ENCODE data around the gene NANOG. TPM values are rescaled to one million over a fixed set of nuclear protein-coding genes. Genes with fewer than 3 reads are reported as not detected.

The NANOG gene
- total and polyA plus RNA-seq, 2 experiments from 2014 or later: 48.5 to 134 TPM

DNA sequence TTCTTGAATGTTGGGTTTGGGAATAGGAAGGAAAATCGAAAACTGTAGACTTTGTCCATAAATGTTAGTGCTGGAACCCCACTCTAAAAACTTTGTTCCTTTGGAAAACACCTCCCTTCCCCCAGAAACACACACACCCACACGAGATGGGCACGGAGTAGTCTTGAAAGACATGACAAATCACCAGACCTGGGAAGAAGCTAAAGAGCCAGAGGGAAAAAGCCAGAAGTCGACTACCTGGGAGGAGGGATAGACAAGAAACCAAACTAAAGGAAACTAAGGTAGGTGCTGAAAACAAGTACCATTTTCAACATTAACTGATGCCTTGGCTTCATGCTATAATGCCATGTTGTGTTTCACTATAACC, 925 bp upstream of the NANOG start:
- Mint-ChIP-seq H3K27ac (peak overlapping the region; percentile 97), H3K4me1 (peaks cover 56% of the 10 kb centered on the region), H3K36me3 (ENCODE audit: low read depth) (peaks cover 39% of the 10 kb centered on the region), H3K9me3 (no peaks in the 10 kb centered on the region), H3K27me3 (ENCODE audit: insufficient read depth, low read depth, poor library complexity) (peaks cover 11% of the 10 kb centered on the region), H3K4me3 (peak overlapping the region; percentile 88)
- Histone ChIP-seq H3K79me2 (replicated peaks; ENCODE audit: insufficient read depth) (peaks cover 51% of the 10 kb centered on the region), H4K20me1 (replicated peaks; ENCODE audit: insufficient read depth) (peaks cover 15% of the 10 kb centered on the region), H3K4me3 (peak overlapping the region; percentile 95), H3K36me3 (ENCODE audit: insufficient read depth) (peaks cover 28% of the 10 kb centered on the region), H3K27me3 (ENCODE audit: insufficient read depth) (no peaks in the 10 kb centered on the region), H3F3A (replicated peaks; ENCODE audit: low read depth) (peaks cover 32% of the 10 kb centered on the region), H3K4me2 (peak overlapping the region; percentile 100), H3K27ac (ENCODE audit: low read depth) (peak overlapping the region; percentile 94), H3K4me1 (ENCODE audit: insufficient read depth) (peaks cover 59% of the 10 kb centered on the region), H2AFZ (no peak overlapping the region), H3K9me2 (ENCODE audit: insufficient read depth) (no peaks in the 10 kb centered on the region)
- peak; percentile 35 for DNase-seq (ENCODE audit: low spot score)
- TF ChIP-seq, protein P1, sequence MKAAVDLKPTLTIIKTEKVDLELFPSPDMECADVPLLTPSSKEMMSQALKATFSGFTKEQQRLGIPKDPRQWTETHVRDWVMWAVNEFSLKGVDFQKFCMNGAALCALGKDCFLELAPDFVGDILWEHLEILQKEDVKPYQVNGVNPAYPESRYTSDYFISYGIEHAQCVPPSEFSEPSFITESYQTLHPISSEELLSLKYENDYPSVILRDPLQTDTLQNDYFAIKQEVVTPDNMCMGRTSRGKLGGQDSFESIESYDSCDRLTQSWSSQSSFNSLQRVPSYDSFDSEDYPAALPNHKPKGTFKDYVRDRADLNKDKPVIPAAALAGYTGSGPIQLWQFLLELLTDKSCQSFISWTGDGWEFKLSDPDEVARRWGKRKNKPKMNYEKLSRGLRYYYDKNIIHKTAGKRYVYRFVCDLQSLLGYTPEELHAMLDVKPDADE (IDR thresholded peaks at IDR 0.05): no peak
- TF ChIP-seq, protein P2, sequence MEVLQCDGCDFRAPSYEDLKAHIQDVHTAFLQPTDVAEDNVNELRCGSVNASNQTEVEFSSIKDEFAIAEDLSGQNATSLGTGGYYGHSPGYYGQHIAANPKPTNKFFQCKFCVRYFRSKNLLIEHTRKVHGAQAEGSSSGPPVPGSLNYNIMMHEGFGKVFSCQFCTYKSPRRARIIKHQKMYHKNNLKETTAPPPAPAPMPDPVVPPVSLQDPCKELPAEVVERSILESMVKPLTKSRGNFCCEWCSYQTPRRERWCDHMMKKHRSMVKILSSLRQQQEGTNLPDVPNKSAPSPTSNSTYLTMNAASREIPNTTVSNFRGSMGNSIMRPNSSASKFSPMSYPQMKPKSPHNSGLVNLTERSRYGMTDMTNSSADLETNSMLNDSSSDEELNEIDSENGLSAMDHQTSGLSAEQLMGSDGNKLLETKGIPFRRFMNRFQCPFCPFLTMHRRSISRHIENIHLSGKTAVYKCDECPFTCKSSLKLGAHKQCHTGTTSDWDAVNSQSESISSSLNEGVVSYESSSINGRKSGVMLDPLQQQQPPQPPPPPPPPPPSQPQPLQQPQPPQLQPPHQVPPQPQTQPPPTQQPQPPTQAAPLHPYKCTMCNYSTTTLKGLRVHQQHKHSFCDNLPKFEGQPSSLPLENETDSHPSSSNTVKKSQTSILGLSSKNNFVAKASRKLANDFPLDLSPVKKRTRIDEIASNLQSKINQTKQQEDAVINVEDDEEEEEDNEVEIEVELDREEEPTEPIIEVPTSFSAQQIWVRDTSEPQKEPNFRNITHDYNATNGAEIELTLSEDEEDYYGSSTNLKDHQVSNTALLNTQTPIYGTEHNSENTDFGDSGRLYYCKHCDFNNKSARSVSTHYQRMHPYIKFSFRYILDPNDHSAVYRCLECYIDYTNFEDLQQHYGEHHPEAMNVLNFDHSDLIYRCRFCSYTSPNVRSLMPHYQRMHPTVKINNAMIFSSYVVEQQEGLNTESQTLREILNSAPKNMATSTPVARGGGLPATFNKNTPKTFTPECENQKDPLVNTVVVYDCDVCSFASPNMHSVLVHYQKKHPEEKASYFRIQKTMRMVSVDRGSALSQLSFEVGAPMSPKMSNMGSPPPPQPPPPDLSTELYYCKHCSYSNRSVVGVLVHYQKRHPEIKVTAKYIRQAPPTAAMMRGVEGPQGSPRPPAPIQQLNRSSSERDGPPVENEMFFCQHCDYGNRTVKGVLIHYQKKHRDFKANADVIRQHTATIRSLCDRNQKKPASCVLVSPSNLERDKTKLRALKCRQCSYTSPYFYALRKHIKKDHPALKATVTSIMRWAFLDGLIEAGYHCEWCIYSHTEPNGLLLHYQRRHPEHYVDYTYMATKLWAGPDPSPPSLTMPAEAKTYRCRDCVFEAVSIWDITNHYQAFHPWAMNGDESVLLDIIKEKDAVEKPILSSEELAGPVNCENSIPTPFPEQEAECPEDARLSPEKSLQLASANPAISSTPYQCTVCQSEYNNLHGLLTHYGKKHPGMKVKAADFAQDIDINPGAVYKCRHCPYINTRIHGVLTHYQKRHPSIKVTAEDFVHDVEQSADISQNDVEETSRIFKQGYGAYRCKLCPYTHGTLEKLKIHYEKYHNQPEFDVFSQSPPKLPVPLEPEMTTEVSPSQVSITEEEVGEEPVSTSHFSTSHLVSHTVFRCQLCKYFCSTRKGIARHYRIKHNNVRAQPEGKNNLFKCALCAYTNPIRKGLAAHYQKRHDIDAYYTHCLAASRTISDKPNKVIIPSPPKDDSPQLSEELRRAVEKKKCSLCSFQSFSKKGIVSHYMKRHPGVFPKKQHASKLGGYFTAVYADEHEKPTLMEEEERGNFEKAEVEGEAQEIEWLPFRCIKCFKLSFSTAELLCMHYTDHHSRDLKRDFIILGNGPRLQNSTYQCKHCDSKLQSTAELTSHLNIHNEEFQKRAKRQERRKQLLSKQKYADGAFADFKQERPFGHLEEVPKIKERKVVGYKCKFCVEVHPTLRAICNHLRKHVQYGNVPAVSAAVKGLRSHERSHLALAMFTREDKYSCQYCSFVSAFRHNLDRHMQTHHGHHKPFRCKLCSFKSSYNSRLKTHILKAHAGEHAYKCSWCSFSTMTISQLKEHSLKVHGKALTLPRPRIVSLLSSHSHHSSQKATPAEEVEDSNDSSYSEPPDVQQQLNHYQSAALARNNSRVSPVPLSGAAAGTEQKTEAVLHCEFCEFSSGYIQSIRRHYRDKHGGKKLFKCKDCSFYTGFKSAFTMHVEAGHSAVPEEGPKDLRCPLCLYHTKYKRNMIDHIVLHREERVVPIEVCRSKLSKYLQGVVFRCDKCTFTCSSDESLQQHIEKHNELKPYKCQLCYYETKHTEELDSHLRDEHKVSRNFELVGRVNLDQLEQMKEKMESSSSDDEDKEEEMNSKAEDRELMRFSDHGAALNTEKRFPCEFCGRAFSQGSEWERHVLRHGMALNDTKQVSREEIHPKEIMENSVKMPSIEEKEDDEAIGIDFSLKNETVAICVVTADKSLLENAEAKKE (CRISPR knock-in tag; IDR thresholded peaks at IDR 0.05): no peak
- TF ChIP-seq POLR2AphosphoS5 (IDR thresholded peaks at IDR 0.05; ENCODE audit: low read depth): no peak
- TF ChIP-seq, protein P3, sequence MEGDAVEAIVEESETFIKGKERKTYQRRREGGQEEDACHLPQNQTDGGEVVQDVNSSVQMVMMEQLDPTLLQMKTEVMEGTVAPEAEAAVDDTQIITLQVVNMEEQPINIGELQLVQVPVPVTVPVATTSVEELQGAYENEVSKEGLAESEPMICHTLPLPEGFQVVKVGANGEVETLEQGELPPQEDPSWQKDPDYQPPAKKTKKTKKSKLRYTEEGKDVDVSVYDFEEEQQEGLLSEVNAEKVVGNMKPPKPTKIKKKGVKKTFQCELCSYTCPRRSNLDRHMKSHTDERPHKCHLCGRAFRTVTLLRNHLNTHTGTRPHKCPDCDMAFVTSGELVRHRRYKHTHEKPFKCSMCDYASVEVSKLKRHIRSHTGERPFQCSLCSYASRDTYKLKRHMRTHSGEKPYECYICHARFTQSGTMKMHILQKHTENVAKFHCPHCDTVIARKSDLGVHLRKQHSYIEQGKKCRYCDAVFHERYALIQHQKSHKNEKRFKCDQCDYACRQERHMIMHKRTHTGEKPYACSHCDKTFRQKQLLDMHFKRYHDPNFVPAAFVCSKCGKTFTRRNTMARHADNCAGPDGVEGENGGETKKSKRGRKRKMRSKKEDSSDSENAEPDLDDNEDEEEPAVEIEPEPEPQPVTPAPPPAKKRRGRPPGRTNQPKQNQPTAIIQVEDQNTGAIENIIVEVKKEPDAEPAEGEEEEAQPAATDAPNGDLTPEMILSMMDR (conservative IDR thresholded peaks at IDR 0.05; ENCODE audit: low read depth in 2 of 2): no peak
- no peak for TF ChIP-seq CREB1 (CRISPR knock-in tag; IDR thresholded peaks at IDR 0.05; ENCODE audit: low read depth)
- no peak for TF ChIP-seq EZH2phosphoT487 (IDR thresholded peaks at IDR 0.05; ENCODE audit: unreplicated experiment)
- TF ChIP-seq ZNF114 (CRISPR knock-in tag; IDR thresholded peaks at IDR 0.05): no peak
- TF ChIP-seq EZH2 (IDR thresholded peaks at IDR 0.05; ENCODE audit: low read depth, unreplicated experiment): no peak
- TF ChIP-seq STAT1 (IDR thresholded peaks at IDR 0.05; ENCODE audit: unreplicated experiment): no peak
- TF ChIP-seq NANOG (IDR thresholded peaks at IDR 0.05; ENCODE audit: borderline replicate concordance): no peak
- TF ChIP-seq, protein P4, sequence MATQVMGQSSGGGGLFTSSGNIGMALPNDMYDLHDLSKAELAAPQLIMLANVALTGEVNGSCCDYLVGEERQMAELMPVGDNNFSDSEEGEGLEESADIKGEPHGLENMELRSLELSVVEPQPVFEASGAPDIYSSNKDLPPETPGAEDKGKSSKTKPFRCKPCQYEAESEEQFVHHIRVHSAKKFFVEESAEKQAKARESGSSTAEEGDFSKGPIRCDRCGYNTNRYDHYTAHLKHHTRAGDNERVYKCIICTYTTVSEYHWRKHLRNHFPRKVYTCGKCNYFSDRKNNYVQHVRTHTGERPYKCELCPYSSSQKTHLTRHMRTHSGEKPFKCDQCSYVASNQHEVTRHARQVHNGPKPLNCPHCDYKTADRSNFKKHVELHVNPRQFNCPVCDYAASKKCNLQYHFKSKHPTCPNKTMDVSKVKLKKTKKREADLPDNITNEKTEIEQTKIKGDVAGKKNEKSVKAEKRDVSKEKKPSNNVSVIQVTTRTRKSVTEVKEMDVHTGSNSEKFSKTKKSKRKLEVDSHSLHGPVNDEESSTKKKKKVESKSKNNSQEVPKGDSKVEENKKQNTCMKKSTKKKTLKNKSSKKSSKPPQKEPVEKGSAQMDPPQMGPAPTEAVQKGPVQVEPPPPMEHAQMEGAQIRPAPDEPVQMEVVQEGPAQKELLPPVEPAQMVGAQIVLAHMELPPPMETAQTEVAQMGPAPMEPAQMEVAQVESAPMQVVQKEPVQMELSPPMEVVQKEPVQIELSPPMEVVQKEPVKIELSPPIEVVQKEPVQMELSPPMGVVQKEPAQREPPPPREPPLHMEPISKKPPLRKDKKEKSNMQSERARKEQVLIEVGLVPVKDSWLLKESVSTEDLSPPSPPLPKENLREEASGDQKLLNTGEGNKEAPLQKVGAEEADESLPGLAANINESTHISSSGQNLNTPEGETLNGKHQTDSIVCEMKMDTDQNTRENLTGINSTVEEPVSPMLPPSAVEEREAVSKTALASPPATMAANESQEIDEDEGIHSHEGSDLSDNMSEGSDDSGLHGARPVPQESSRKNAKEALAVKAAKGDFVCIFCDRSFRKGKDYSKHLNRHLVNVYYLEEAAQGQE (IDR thresholded peaks at IDR 0.05; ENCODE audit: unreplicated experiment): no peak
- no peak for TF ChIP-seq JUNB (IDR thresholded peaks at IDR 0.05; ENCODE audit: unreplicated experiment)
- TF ChIP-seq ZNF331 (CRISPR knock-in tag; IDR thresholded peaks at IDR 0.05; ENCODE audit: low read depth): no peak
- ATAC-seq: peak; percentile 7; the same call in 1 of the 3 replicates

Measured in GM23338 (cell line).